Stimulated activated CD8-positive, alpha-beta memory T cell treated with anti-CD3 and anti-CD28 coated beads, Interleukin-4, amount 100 ng/mL, for 48 hours (primary cell): ENCODE data around the gene PMEPA1.

ENCODE experiments used
- DNase-seq: peaks from one replicate; pipeline ENCODE4 v3.0.0-alpha.2; 2020

PMEPA1 gene

DNA sequence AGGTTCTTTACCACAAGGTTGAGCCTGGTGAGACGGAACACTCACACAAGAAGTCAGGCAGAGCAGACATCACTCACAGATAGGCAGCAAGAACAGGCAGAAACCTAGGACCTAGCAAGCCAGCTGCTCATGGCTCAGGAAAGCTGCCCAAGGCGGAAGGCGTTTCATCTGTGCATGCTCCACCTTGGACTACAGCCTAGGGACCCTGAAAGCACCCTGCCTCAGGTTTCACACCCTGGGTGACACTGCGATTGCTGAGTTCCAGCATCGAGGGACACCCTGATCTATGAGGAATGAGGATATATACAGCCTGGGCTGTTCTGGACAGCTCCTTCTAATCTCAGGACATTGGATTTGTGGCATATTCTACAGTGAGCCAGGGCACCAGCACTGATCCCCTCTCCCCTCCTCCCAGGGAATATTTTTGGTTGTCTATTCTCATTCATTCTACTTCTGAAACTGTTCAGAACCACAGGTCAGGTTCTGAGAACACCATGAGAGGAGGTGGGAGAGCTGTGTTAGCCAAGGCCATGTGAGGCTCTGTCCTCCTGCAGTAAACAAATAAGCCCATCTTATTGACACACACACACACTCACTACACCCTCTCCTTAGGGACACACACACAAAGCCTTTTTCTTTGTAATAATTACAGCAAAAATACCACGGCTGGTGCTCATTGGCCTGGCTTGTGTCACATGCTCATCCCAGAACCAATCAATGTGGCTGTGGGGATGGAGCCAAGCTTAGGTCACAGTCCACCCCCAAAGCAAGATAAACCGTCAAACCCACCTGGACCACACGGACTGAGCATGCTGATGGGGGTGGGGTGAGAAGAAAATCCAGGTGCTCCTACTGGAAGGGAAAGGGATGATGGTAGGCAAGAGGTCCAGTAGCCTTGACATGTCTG, 26.3 kb upstream of the PMEPA1 start:
- no peak for DNase-seq

DNA sequence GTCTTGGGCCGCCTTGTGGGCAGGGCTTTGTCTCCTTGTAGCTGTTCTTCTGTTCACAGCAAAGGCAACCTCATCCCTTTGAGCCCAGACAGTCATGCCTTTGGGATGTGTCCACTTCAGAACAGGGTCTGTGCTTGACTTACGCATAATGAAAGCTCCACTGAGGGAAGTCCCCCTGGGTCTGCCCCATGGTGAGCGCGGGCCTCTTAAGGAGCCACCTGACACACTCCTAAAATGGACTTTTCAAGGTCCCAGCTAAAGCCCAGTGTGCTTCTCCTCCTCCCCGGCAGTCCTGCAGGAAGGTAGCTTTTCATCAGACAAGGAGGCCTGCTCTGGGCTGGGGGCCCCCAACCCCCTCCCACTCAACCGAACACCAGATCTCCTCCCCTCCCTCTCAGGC, 24.9 kb upstream of the PMEPA1 start:
- no peak for DNase-seq

DNA sequence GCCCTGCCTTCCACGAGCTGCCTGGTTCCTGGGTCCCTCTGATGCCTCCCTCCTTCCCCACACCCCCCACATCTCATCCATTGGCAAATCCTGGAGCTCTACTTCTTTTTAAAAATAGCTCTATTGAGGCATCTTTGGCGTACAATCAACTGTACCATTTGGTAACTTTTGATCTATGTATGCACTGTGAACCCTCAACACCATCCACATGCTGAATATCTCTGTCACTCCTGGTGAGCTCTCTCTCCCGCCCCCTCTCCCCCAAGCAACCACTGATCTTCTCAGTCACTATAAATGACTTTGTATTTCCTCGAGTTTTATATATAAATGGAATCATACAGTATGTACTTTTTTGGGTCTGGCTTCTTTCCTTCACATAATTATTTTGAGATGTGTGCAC, 22.4 kb upstream of the PMEPA1 start:
- no peak for DNase-seq

DNA sequence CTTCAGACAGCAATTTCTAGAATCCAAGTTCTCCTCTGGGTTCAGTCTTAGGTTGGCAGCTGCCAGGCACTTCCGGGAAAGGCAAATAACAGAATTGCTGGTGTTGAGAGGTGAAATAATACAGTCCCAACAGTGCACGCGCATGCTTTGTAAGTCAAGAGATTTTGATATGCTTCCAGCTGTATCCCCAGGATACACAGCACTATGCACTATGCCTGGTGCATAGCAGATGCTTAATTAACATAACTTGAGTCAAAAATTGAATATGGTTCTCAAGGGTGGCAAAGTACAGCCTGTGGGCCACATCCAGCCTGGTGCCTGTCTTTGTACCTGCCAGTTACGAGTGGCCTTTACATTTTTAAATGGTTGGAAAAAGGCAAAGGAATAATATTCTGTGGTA, 18.9 kb upstream of the PMEPA1 start:
- DNase-seq, result no peak

DNA sequence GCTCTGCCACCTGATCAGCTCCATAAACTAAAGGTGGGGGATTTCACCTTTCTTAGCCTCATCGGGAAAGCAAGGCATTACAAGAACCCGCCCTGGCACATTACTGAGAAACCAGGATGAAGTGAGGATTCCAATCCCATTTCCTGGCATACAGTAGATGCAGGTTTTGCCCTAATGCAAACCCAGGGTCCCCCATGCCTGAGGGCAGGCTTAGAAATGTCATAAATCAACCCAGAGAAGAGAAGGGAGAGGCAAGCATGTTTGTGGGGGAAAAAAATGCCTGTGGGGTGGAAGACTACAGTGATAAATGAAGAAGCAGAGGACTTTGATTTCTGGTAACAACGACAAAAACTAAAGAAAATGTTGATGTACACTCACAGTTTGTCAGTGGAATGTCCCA, 18.0 kb upstream of the PMEPA1 start:
- DNase-seq, result no peak

DNA sequence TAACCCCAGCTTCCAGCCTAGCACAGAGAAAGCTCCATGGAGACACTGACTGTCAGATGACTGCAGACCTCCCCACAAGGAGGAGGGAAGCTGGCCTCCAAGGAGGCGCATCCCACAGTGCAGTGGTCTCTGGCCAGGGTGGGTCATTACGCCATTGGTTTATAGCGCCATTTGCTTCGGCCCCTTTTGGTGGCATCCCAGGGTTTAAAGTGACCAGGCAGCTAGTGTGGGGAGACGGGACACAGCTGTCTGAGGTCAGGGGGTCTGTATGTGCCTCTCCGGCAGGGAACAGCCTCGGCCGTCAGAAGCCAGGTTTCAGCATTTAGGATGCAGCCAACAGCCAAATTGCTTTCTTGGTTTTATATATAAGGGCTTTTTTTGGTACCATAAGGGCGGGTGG, 15.8 kb upstream of the PMEPA1 start:
- DNase-seq, result no peak

DNA sequence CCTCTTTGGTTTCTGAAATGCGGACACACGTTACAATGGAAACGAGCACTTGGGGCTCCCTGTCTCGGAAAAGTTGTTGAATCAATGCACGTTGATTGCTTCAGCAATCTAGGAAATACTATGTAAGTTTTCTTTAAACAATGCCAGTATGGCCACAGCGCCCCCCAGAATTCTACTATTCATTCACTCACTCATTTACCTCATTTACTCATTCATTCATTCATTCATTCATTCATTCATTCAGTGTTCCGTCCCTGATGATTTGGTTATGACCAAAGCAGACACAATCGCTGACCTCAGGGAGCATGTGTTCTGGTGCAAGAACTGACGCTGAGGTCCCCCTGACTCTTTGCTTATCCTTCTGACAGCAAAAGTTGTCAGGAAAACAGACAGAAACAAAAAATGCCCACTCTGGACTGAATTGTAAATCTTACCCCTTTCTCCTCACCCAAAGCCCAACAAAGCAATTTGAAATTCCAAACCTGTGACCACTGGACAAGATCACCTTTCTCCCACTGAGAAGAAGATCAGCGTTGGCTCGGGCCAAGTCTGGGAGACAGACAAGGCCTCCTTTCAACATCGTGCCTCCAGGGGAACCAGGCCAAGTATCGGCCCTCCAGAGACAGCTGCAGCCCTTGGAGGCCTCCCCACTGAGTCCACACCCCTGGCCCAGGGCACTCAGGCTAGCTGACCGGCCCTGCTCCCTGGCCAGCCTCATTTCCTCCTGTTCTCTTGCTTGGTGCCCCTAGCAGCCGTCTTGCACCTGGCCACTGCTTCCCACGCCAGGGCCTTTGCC, 15.0 kb upstream of the PMEPA1 start:
- no peak for DNase-seq

DNA sequence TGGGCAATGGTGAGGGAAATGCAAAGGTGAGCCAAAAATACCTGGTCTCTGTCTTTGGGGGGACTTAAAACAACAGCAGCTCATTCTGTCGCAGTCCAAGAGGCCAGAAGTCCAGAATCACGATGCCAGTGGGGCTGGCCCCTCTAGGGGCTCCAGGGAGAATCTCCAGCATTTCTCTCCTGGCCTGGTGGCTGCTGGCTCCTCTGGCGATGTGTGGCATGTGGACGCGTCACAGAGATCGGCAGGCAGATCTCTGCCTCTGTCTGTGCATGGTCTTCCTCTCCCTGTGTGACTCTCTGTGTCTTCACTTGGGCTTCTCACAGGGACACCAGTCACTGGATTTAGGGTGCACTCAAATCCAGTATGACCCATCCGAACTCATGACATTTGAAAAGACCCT, 14.0 kb upstream of the PMEPA1 start:
- DNase-seq, result no peak

DNA sequence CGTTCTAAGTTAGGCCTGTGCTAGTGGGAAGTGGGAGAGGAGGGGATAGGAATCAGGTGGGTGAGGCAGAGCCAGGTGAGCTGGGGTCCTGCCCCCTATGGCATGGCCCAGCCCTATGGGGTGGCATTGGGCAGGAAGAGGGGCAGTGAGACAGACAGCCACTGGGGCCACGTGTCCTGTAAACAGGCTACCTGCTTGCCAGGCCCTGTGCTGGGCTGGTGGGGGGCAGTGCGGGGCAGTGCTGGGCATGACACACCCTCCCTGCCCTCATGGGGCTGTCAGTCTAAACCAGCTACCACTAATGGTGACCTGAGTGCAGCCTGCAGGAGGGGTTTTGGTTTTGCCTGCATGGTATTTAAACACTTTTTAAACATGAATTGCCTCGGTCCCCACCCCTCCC, 10.1 kb upstream of the PMEPA1 start:
- no peak for DNase-seq

DNA sequence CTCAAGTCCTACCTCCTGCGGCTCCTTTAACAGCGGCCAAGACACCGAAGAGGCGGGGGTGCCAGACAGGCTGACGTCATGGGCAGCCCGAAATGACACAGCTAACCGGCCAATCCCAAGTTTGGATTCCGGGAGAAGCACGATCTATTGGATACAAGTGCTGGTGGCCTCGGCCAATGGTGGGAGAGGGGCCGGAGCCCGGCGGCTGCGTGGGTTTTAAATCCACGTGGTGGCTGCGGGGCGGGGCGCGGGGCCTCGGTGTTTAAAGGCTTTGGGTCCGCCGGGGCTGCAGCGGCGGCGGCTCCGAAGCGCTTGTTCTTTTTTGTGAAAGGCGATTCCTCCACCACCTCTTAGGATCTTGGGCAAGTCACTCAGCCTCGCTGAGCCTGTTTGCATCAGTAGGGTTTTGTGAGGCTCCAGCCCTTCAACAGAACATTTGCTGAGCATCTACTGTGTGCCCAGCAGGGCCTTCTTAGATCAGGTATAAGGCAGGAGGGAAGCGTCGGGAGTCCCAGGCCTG, 8.7 kb upstream of the PMEPA1 start:
- peak; percentile 93 for DNase-seq

DNA sequence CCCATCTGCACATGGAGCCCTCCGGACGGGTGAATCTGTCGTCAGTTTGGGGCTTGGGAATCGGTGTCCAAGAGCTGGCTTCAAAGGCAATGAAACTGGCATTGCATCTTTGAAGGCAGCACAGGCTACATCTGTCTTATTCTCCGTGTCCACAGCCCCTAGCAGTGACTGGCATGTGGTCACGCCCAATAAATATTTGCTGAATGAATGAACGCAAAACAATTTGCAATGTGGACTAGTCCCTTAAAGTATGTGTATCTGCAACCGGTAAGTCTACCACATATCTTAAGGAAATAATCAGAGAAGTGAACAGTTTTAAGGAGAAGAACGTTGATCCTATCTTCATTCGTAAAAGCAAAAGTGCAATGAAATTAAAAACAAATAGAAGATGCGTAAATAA, 8.0 kb upstream of the PMEPA1 start:
- no peak for DNase-seq

DNA sequence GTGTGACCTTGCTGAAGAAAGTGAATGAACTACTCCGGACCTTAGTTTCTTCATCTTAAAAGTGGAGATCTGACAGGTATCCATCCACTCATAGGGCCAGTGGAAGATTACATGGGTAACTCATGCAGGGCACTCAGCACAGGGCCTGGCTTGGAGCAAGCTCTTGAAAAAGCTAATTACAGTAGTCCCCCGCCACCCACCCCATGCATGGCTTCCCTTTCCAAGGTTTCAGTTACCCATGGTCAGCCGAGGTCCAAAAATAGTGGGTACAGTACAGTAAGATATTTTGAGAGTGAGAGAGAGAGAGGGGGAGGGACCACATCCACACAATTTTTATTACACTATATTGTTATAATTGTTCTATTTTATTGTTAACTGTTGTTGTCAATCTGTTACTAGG, 7.1 kb upstream of the PMEPA1 start:
- DNase-seq, result no peak

DNA sequence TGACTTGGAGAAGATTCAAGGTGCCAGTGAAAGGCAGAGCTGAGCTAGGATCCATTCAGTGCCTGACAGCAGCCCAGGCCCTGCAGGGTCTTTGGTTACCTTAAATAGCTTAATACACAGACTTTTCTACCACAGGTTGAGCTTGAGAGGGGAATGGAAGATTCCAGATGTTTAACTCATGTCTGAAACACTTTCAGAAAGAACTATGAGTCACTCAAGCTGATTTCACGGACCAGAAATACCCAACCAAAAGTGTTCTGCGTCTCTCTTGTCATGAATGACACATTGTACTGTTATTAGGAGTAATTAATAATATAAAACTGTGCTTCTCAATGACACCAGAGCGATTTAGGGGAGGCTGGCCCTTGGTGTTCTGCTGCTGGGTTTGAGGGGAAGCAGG, 6.4 kb upstream of the PMEPA1 start:
- DNase-seq, result no peak

DNA sequence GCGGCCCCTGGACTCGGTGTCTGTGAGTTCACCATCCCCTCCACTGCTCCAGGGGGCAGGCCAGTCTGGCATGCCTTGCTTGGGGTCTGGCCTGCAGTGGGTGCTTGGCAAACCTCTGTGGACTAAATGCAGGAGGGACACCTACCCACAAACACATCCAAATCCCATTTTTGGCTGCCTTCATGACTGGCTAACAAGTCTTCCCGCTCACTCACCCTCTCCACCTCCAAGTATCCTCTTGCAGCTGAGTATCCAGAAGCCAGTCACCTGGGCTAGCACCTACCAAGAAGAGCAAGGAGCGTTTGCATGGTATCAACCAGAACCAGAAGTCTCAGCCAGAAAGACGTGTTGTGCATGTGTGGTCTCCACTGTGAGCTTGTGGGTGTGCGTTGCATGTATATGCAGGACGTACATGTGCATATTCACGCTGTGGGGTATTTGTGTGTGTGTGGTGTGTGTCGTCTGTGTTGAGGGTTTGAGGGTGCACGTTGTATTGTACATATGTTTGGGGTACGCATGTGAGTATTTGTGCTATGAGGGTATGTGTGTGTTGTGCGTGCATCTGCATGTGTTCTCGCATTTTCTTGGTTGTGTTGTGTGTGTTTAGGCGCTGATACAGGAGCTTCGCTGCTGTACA, 5.6 kb upstream of the PMEPA1 start:
- no peak for DNase-seq

DNA sequence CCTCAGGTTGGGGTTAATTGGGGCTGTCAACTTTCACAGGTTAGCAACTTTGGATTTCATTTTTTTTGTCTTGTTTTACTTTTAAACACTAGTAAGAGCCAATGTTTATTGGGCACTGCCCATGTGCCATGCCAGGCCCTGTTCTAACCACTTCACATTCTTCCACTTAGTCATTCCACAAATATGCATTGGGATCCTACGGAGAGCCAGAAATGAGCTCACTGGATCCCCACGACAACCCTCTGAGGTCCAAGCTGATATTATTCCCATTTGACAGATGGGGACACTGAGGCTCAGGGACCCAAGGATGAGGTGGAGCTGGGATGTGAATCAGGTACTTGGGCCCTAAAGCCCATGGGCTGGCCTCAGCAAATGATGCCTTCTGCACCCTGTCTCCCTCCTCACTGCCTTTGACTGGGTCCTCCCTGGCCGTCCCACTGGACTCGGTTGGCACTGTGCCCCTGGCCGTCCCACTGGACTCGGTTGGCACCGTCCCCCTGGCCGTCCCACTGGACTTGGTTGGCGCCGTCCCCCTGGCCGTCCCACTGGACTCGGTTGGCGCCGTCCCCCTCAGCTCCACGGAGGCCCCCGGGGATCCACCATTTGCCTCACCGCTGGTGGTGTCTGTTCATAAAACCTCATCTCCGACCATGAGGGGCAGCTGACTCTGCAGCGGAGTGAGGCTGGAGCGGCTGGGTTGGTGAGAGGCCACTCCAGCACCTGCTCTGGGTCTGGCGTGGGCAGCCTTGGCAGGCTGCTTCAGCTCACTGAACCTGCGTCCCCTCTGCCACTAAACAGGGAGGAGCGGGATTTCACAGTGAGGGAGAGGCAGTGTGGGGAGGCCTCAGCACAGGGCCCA, 4.8 kb upstream of the PMEPA1 start:
- DNase-seq, result no peak

DNA sequence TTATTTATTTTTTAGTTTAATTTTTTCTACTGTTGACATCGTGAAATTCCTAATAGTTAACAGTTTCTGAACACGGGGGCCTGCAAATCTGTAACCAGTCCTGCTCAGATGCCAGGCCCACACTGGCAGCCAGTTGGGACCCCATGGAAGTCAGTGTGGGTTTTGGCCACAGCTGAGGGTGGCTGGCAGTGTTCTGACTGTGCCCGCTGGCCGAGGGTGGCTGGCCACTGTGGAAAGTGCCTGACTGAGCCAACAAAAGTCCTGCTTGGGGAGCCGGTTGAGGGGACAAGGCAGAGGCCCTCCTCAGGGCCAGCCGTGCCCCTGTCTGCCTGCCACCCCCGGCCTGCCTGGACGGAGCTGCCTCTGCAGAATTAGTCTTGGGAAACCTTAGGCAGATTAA, 4.1 kb upstream of the PMEPA1 start:
- DNase-seq, result no peak

DNA sequence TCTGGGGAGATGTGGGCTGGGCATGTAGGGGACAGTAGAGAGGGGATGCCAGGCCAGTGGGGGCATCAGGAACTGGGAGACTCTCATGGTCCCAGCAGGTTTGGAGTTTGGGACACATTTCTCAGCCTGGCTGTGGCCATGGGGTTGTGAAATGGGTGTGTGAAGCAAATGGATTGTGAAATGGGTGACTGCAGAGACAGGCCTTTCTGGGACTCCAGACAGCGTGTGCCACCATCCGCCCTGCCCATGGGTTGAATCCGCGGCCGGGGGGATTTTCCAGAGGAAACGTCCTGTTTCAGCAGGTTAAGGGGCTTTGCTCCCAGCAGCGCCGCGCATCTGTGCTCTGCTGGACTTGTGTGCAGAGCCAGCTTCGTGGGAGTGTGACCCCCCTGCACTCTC, 3.7 kb upstream of the PMEPA1 start:
- no peak for DNase-seq

DNA sequence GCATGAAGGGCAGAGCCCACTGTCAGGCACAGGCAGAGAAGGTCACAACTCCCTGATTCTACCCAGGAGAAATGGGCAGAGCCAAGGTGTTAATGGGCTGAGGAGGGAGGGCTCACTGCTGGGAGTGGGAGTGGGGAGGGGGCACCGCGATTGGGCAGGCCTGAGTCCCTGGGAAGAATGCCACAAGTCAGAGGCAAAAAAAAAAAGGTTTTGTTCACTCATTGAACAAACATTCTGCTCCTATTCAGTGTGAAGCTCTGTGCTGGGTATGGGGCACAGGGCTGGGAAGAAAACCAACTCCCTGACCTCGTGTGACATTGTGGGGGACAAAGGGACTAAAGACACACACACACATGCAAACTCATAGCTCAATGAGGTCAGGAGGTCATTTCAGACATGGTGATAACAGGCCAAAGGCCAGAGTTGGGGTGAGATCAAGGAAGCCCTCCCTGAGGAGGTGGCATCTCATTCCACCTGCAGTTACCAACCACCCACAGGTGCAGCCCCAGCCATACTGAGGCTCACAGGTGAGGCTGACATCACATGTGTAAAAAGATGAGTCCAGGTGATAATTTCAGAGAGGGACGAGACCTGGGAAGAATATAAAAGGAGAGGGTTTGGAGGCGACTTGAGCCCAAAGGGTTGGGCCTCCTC, 3.2 kb upstream of the PMEPA1 start:
- no peak for DNase-seq

DNA sequence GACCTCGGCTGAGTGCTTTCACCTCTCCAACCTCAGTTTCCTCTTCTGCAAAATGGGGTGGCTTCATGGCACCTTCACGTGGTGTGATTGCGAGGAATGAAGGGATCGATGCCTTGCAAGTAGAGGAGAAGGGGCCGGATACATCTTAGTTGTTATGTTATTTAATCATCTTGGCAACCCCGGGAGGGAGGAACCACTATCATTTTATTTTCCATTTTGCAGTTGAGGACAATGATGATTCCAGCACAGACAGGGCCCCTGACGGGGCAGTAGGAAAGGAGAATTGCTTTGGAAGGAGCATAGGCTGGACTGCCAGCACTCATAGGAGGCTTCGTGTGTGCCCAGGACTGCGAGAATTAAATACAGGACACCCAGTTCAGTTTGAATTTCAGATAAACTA, 2.5 kb upstream of the PMEPA1 start:
- DNase-seq, result no peak

DNA sequence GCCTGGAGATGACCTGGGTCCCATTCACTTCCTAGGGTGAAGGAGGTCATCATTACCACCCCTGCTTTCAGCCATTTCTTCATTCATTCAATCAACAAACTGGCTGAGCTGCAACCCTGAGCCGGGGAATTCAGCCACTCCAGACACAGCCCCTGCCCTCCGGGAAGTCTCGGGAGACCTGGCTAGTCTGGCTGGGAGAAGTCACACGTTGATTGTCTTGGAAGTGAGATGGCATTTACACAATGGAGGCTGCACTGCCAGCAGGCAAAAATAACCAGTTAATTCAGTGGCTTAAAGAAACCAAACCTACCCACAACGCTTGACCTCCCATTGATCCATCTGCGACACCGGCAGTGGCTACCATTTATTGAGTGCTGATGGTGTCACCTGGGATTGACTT, 2.0 kb upstream of the PMEPA1 start:
- no peak for DNase-seq

DNA sequence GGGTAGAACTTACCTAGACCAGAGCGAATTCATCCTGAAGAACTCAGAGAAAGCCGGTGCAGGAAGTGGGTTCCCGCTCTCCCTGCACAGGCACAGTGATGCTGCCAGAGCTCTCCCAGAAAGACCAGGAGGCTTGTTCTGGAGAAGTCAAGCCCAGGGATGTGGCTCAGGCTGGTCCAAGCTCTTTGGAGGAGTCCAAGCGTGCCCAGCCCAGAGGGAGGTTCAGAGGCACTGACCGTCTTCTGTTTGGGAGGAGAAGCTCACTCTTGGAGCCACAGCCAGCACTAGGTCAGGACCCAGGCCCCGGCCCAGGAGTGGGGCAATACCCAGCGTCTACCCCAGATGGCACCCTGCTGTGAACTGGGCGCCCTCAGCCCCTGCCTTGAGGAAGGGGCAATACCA, 1.5 kb upstream of the PMEPA1 start:
- DNase-seq, result no peak

DNA sequence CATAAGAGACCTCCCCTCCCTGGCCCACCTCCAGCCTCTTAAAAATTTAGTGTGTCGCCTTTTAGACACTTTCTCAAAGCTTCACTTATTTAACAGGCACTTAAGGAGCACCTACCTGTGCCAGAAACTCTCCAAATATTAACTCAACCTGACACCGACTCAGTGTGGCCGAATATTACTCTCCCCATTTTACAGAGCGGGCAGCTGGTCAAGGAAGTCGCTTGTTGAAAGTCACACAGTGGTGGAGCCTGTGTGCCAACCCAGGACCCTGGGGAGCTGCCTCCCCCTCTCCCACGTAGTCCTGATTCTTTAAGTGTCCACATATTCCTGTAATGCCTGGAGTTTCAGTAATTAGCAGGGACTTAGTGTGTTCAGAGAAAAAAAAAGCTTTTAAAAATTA, 1.0 kb upstream of the PMEPA1 start:
- DNase-seq, result no peak
